Panc1 (cell line): ENCODE measurements around the gene ANO9.

Experiments
- POLR2AphosphoS5 ChIP-seq: IDR thresholded peaks from 2 replicates; pipeline ENCODE4 v1.6.1; 2012; ENCODE audit warnings: mild to moderate bottlenecking, low read depth, low read length, moderate library complexity
- TF ChIP-seq, protein P1 (sequence below): fragments of 450-650 bp; IDR thresholded peaks from 2 replicates; pipeline ENCODE4 v1.5.1; 2017; ENCODE audit warnings: mild to moderate bottlenecking

GRCh38 chr11:465896-466530, 24.2 kb upstream of the ANO9 start:
- TF ChIP-seq, protein P1, sequence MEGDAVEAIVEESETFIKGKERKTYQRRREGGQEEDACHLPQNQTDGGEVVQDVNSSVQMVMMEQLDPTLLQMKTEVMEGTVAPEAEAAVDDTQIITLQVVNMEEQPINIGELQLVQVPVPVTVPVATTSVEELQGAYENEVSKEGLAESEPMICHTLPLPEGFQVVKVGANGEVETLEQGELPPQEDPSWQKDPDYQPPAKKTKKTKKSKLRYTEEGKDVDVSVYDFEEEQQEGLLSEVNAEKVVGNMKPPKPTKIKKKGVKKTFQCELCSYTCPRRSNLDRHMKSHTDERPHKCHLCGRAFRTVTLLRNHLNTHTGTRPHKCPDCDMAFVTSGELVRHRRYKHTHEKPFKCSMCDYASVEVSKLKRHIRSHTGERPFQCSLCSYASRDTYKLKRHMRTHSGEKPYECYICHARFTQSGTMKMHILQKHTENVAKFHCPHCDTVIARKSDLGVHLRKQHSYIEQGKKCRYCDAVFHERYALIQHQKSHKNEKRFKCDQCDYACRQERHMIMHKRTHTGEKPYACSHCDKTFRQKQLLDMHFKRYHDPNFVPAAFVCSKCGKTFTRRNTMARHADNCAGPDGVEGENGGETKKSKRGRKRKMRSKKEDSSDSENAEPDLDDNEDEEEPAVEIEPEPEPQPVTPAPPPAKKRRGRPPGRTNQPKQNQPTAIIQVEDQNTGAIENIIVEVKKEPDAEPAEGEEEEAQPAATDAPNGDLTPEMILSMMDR, result no peak
- TF ChIP-seq POLR2AphosphoS5, result no peak
